H1 (cell line): ENCODE data around the gene ZSWIM6. TPM values are rescaled to one million over a fixed set of nuclear protein-coding genes. Genes with fewer than 3 reads are reported as not detected.

ENCODE experiments used
- CTCF ChIA-PET: fragments of 300-600 bp; sonication (Branson Sonifier 250); formaldehyde crosslinking; loops from one replicate; lab custom pipeline; 2021; ENCODE audit not compliant: partially characterized antibody; lab: Charles Lee
- POLR2A ChIA-PET: fragments of 300-600 bp; sonication (Branson Sonifier 250); formaldehyde crosslinking; loops from one replicate; lab custom pipeline; 2021; ENCODE audit warnings: inconsistent platforms; ENCODE audit not compliant: partially characterized antibody; lab: Charles Lee
- DNase-seq, 2 experiments: peaks; one replicate each; pipeline versions ENCODE4 v3.0.0 to v3.0.0-alpha.2; 2010 to 2022; ENCODE audit warnings: low spot score in 2 of 2, low read depth in 1 of 2, mixed read lengths in 1 of 2
- FAIRE-seq: peaks from 2 replicates; lab custom pipeline; 2011; peaks lifted over from hg19 to GRCh38; lab: Jason Lieb, UNC
- H2AFZ ChIP-seq: 2 replicates; pipeline ENCODE4 v1.8.1; 2012; ENCODE audit warnings: low read length, inconsistent platforms
- H2AK5ac ChIP-seq: 2 replicates; pipeline ENCODE4 v1.6.1; 2013; ENCODE audit warnings: low read depth, low read length
- H2BK120ac ChIP-seq: replicated peaks from 2 replicates; pipeline ENCODE3; 2013; ENCODE audit warnings: low read depth, low read length, inconsistent platforms
- H2BK12ac ChIP-seq: 2 replicates; pipeline ENCODE4 v1.6.1; 2013; ENCODE audit warnings: low read depth, low read length
- H2BK15ac ChIP-seq: 2 replicates; pipeline ENCODE4 v1.6.1; 2013; ENCODE audit warnings: low read length
- H2BK20ac ChIP-seq: 2 replicates; pipeline ENCODE4 v1.6.1; 2013; ENCODE audit warnings: low read length
- H2BK5ac ChIP-seq: 2 replicates; pipeline ENCODE4 v1.6.1; 2013; ENCODE audit warnings: low read depth, low read length
- H3K14ac ChIP-seq: 2 replicates; pipeline ENCODE4 v1.6.1; 2013; ENCODE audit warnings: inconsistent platforms; ENCODE audit not compliant: insufficient read length
- H3K18ac ChIP-seq: 2 replicates; pipeline ENCODE4 v1.6.1; 2013; ENCODE audit warnings: low read length; ENCODE audit errors: extremely low read depth
- H3K23ac ChIP-seq: 2 replicates; pipeline ENCODE4 v1.6.1; 2013; ENCODE audit warnings: inconsistent platforms; ENCODE audit not compliant: insufficient read length
- H3K23me2 ChIP-seq: 2 replicates; pipeline ENCODE4 v1.6.1; 2013; ENCODE audit warnings: low read depth, low read length
- H3K27ac ChIP-seq: 2 replicates; pipeline ENCODE4 v1.6.1; 2011; ENCODE audit warnings: low read depth, low read length, inconsistent platforms
- H3K27me3 ChIP-seq, 4 experiments: replicated peaks in 1 of 4; 1 replicate in 1 of 4; 2 replicates in 3 of 4; pipeline versions ENCODE4 v1.6.1 to v1.8.1; 2011 to 2013; ENCODE audit warnings: low read length in 3 of 4, mild to moderate bottlenecking in 3 of 4, inconsistent platforms in 2 of 4, mixed read lengths in 2 of 4, moderate library complexity in 1 of 4; ENCODE audit not compliant: control insufficient read depth in 3 of 4, insufficient read depth in 3 of 4; ENCODE audit errors: extremely low read depth in 1 of 4
- H3K36me3 ChIP-seq, 4 experiments: 2 replicates each; pipeline versions ENCODE4 v1.6.1 to v1.8.1; 2011 to 2013; ENCODE audit warnings: mild to moderate bottlenecking in 4 of 4, low read length in 3 of 4, moderate library complexity in 2 of 4, control low read depth in 1 of 4, inconsistent platforms in 1 of 4; ENCODE audit not compliant: insufficient read depth in 4 of 4, control insufficient read depth in 2 of 4
- H3K4ac ChIP-seq: replicated peaks from 2 replicates; pipeline ENCODE3; 2013; ENCODE audit warnings: low read length, low read depth, mixed read lengths, inconsistent platforms; ENCODE audit not compliant: insufficient read length
- H3K4me1 ChIP-seq, 4 experiments: replicated peaks in 1 of 4; 1 replicate in 1 of 4; 2 replicates in 3 of 4; pipeline versions ENCODE4 v1.6.1 to v1.8.1; 2011 to 2013; ENCODE audit warnings: low read length in 3 of 4, inconsistent platforms in 2 of 4, mixed read lengths in 1 of 4; ENCODE audit not compliant: insufficient read depth in 4 of 4, control insufficient read depth in 3 of 4
- H3K4me2 ChIP-seq, 2 experiments: 2 replicates each; pipeline versions ENCODE4 v1.6.1 to v1.8.1; 2011 to 2013; ENCODE audit warnings: low read depth in 2 of 2, low read length in 2 of 2, control low read depth in 1 of 2, inconsistent platforms in 1 of 2, mild to moderate bottlenecking in 1 of 2; ENCODE audit not compliant: insufficient read depth in 1 of 2
- H3K4me3 ChIP-seq, 4 experiments: fragments of 200-600, 300-600 bp in 1 of 4; sonication (generic), shearing (Covaris generic), sonication (Bioruptor Twin) in 1 of 4; 2 replicates each; pipeline versions ENCODE4 v1.5.1 to v1.8.1; 2011 to 2016; ENCODE audit warnings: low read length in 4 of 4, low read depth in 3 of 4, control low read depth in 2 of 4, inconsistent platforms in 2 of 4, mild to moderate bottlenecking in 2 of 4, mixed read lengths in 1 of 4, moderate library complexity in 1 of 4; ENCODE audit not compliant: insufficient read depth in 2 of 4; ENCODE audit errors: extremely low read depth in 1 of 4
- H3K56ac ChIP-seq: replicated peaks from 2 replicates; pipeline ENCODE3; 2013; ENCODE audit warnings: low read depth, mild to moderate bottlenecking, mixed read lengths, low read length, inconsistent platforms; ENCODE audit not compliant: insufficient read length
- H3K79me1 ChIP-seq: 2 replicates; pipeline ENCODE4 v1.6.1; 2013; ENCODE audit warnings: low read depth, low read length, control low read depth
- H3K79me2 ChIP-seq, 2 experiments: 2 replicates each; pipeline versions ENCODE4 v1.6.1 to v1.8.1; 2012 to 2013; ENCODE audit warnings: low read length in 2 of 2, mild to moderate bottlenecking in 2 of 2, inconsistent platforms in 1 of 2; ENCODE audit not compliant: insufficient read depth in 2 of 2, control insufficient read depth in 1 of 2
- H3K9ac ChIP-seq, 4 experiments: replicated peaks in 1 of 4; 1 replicate in 1 of 4; 2 replicates in 3 of 4; pipeline versions ENCODE4 v1.6.1 to v1.8.1; 2011 to 2013; ENCODE audit warnings: low read depth in 3 of 4, low read length in 3 of 4, control low read depth in 2 of 4, mild to moderate bottlenecking in 2 of 4, moderate library complexity in 2 of 4, inconsistent platforms in 1 of 4; ENCODE audit errors: extremely low read depth in 1 of 4
- H3K9me3 ChIP-seq, 2 experiments: 2 replicates each; pipeline versions ENCODE4 v1.6.1 to v1.8.1; 2012 to 2013; ENCODE audit warnings: mild to moderate bottlenecking in 2 of 2, moderate library complexity in 2 of 2, control low read depth in 1 of 2, inconsistent platforms in 1 of 2, low read depth in 1 of 2, low read length in 1 of 2, mixed read lengths in 1 of 2; ENCODE audit not compliant: insufficient read depth in 2 of 2
- H4K20me1 ChIP-seq, 2 experiments: replicated peaks in 1 of 2; 2 replicates each; pipeline versions ENCODE3 to v1.8.1; 2011 to 2013; ENCODE audit warnings: inconsistent platforms in 2 of 2, low read length in 2 of 2, mild to moderate bottlenecking in 1 of 2; ENCODE audit not compliant: insufficient read depth in 2 of 2, control insufficient read depth in 1 of 2
- H4K5ac ChIP-seq: 2 replicates; pipeline ENCODE4 v1.6.1; 2013; ENCODE audit warnings: low read length, low read depth, mixed read lengths, inconsistent platforms; ENCODE audit not compliant: insufficient read length
- H4K8ac ChIP-seq: 2 replicates; pipeline ENCODE4 v1.8.0; 2013; ENCODE audit warnings: mild to moderate bottlenecking, moderate library complexity, low read length, inconsistent platforms; ENCODE audit not compliant: insufficient read depth; ENCODE audit errors: extremely low read depth
- H4K91ac ChIP-seq: replicated peaks from 2 replicates; pipeline ENCODE3; 2013; ENCODE audit warnings: low read length, mixed read lengths, inconsistent platforms; ENCODE audit not compliant: insufficient read length
- BCL11A ChIP-seq, 2 experiments: IDR thresholded peaks; one replicate each; pipeline ENCODE4 v1.6.1; 2011; ENCODE audit warnings: low read depth in 2 of 2, low read length in 2 of 2, mild to moderate bottlenecking in 2 of 2
- BRCA1 ChIP-seq: IDR thresholded peaks from 2 replicates; pipeline ENCODE4 v1.6.1; 2012; ENCODE audit warnings: low read depth, low read length, improper control_type of control experiment
- CBX8 ChIP-seq: fragments of 300-800, 300-1000 bp; sonication (generic); IDR thresholded peaks from 2 replicates; pipeline ENCODE4 v1.7.1; 2016; ENCODE audit warnings: low read depth, low read length, borderline replicate concordance
- CEBPB ChIP-seq: IDR thresholded peaks from 2 replicates; pipeline ENCODE4 v1.6.1; 2012; ENCODE audit warnings: low read depth, low read length
- EP300 ChIP-seq, 2 experiments: IDR thresholded peaks; 1 replicate in 1 of 2; 2 replicates in 1 of 2; pipeline ENCODE4 v1.6.1; 2011 to 2012; ENCODE audit warnings: low read depth in 2 of 2, low read length in 2 of 2, mild to moderate bottlenecking in 2 of 2, borderline replicate concordance in 1 of 2, inconsistent platforms in 1 of 2, moderate library complexity in 1 of 2
- FOSL1 ChIP-seq: IDR thresholded peaks from 2 replicates; pipeline ENCODE4 v1.6.1; 2011; ENCODE audit warnings: mild to moderate bottlenecking, low read depth, low read length, moderate library complexity; ENCODE audit not compliant: insufficient read depth
- HDAC2 ChIP-seq, 2 experiments: fragments of 300-600 bp in 1 of 2; sonication (generic) in 1 of 2; IDR thresholded peaks; 2 replicates each; pipeline ENCODE4 v1.6.1; 2011 to 2012; ENCODE audit warnings: low read depth in 2 of 2, low read length in 2 of 2, mild to moderate bottlenecking in 2 of 2, moderate library complexity in 2 of 2, borderline replicate concordance in 1 of 2, inconsistent platforms in 1 of 2
- JUND ChIP-seq: IDR thresholded peaks from 2 replicates; pipeline ENCODE4 v1.6.1; 2011; ENCODE audit warnings: mild to moderate bottlenecking, improper control_type of control experiment, low read length
- RNF2 ChIP-seq: fragments of 200-900, 300-1000 bp; sonication (generic); IDR thresholded peaks from 2 replicates; pipeline ENCODE4 v1.7.1; 2016; ENCODE audit warnings: borderline replicate concordance, low read depth, mild to moderate bottlenecking, antibody characterized with exemption, low read length; ENCODE audit not compliant: poor library complexity, severe bottlenecking; ENCODE audit errors: missing control alignments
- SIN3A ChIP-seq, 2 experiments: IDR thresholded peaks in 1 of 2; conservative IDR thresholded peaks in 1 of 2; 2 replicates each; pipeline ENCODE4 v1.6.1; 2011 to 2012; ENCODE audit warnings: low read length in 2 of 2, improper control_type of control experiment in 1 of 2, low read depth in 1 of 2, mild to moderate bottlenecking in 1 of 2
- TBP ChIP-seq: IDR thresholded peaks from 2 replicates; pipeline ENCODE4 v1.6.1; 2011; ENCODE audit warnings: low read depth, low read length, improper control_type of control experiment
- WGBS, 2 experiments: shearing (Covaris generic) in 1 of 2; methylation state at CpG; one replicate each; pipeline versions ENCODE4 v1.1.6 to v1.1.7; 2013 to 2015; ENCODE audit warnings: low lambda C conversion rate in 2 of 2, mixed read lengths in 2 of 2, inconsistent platforms in 1 of 2, low coverage in 1 of 2, missing lambda C conversion rate in 1 of 2; ENCODE audit not compliant: insufficient replicate concordance in 2 of 2, insufficient coverage in 1 of 2, insufficient read length in 1 of 2; ENCODE audit errors: extremely low coverage in 1 of 2, missing lambda C conversion rate in 1 of 2; 5-methylcytosine and 5-hydroxymethylcytosine counted together
- polyA plus RNA-seq, 7 experiments: library from polyadenylated mRNA; depleted of rRNA in 3 of 7; stranded (reverse) in 5 of 7; unstranded in 2 of 7; fragments of >200 nt in 5 of 7; fragments of 200-250 nt in 2 of 7; gene quantifications; 1 replicate in 5 of 7; 2 replicates in 1 of 7; 4 replicates in 1 of 7; pipeline versions ENCODE4 v1.2.1 to v1.2.3, GENCODE V29; 2011 to 2013; ENCODE audit warnings: missing spikeins in 2 of 7, mixed read lengths in 2 of 7
- total RNA-seq: library from RNA; stranded (reverse); fragmentation: NEBNext Ultra II Directional; extraction: Animal tissue kit (Norgen Biotek cat#: 25700); gene quantifications from 2 replicates; pipeline ENCODE4 v1.2.1, GENCODE V29; 2021
- TF ChIP-seq, protein P1 (sequence below): IDR thresholded peaks from 2 replicates; pipeline ENCODE4 v1.6.1; 2011; ENCODE audit warnings: low read depth, mild to moderate bottlenecking, low read length; ENCODE audit not compliant: insufficient read depth

ZSWIM6 gene
- total and polyA plus RNA-seq, 2 of the 8 experiments (the other 6 are each of a cell fraction or from before 2014, with no cell fraction given) = 7.9 to 12.4 TPM

- Histone ChIP-seq H4K20me1 (peaks cover 18 to 19% of the 10 kb centered on the region in 2 experiments), H2AK5ac (no peak overlapping the region), H2BK12ac (no peak overlapping the region), H3K56ac (no peak overlapping the region), H3K4me3 (no peak overlapping the region), H2BK5ac (no peak overlapping the region), H2BK15ac (no peak overlapping the region), H4K5ac (no peak overlapping the region), H3K23ac (no peak overlapping the region), H3K4ac (no peak overlapping the region), H3K27me3 (peaks cover 0 to 12% (median 6%) of the 10 kb centered on the region in 4 experiments; a peak in 6 of 7 replicates), H4K8ac (no peak overlapping the region), H2BK20ac (no peak overlapping the region), H3K9ac (no peak overlapping the region), H2AFZ (no peak overlapping the region), H3K4me2 (no peak overlapping the region), H3K14ac (no peak overlapping the region), H2BK120ac (no peak overlapping the region), H3K4me1 (peaks cover 0 to 2% (median 0%) of the 10 kb centered on the region in 4 experiments; a peak in 1 of 7 replicates), H3K23me2 (no peaks in the 10 kb centered on the region), H4K91ac (no peak overlapping the region), H3K9me3 (no peaks in the 10 kb centered on the region), H3K27ac (no peak overlapping the region), H3K18ac (no peak overlapping the region), H3K79me2 (peaks cover 0 to 93% of the 10 kb centered on the region in 2 experiments; a peak in 3 of 4 replicates), H3K79me1 (no peaks in the 10 kb centered on the region), H3K36me3 (no peaks in the 10 kb centered on the region)
- DNase-seq (no peak), FAIRE-seq (no peak)
- POLR2A ChIA-PET = no interaction called here
- CTCF ChIA-PET = interaction anchor here (0.6 to 0.9 kb wide), 4 partner anchors 22 to 317 kb away, joined by 3 to 4 read pairs (median 3); no protein-coding TSS in a partner anchor
- 88% methylated on average over 2 of the region's 2 CpGs; no CpG with 5 or more reads in 1 of the 2 experiments for WGBS, 2 experiments
- no peak for TF ChIP-seq SIN3A (conservative IDR thresholded peaks at IDR 0.05 in 1 of 2, IDR thresholded peaks at IDR 0.05 in 1 of 2; ENCODE audit: low read depth in 1 of 2, low read length in 2 of 2)
- TF ChIP-seq BCL11A (IDR thresholded peaks at IDR 0.05; ENCODE audit: low read depth in 2 of 2, low read length in 2 of 2) = no peak
- TF ChIP-seq RNF2 = no peak
- no peak for TF ChIP-seq CEBPB
- no peak for TF ChIP-seq BRCA1
- TF ChIP-seq HDAC2 (IDR thresholded peaks at IDR 0.05; ENCODE audit: borderline replicate concordance in 1 of 2, low read depth in 2 of 2, low read length in 2 of 2) = no peak
- no peak for TF ChIP-seq EP300 (IDR thresholded peaks at IDR 0.05; ENCODE audit: borderline replicate concordance in 1 of 2, low read depth in 2 of 2, low read length in 2 of 2)
- TF ChIP-seq CBX8 = no peak
- TF ChIP-seq FOSL1 = no peak
- TF ChIP-seq JUND = no peak
- no peak for TF ChIP-seq TBP
- TF ChIP-seq, protein P1, sequence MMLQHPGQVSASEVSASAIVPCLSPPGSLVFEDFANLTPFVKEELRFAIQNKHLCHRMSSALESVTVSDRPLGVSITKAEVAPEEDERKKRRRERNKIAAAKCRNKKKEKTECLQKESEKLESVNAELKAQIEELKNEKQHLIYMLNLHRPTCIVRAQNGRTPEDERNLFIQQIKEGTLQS = no peak
Observed at GRCh38 chr5:61339764-61340163, 7.7 kb downstream of the ZSWIM6 start.
